HG02678 (cell line): ENCODE data around the gene LRCH1.

ENCODE experiments used
- ATAC-seq: cut with Tn5 transposase; IDR thresholded peaks from one replicate; pipeline ENCODE4 v1.9.1; 2021; ENCODE audit warnings: mild to moderate bottlenecking, moderate library complexity; ENCODE audit not compliant: unreplicated experiment

LRCH1 gene

DNA sequence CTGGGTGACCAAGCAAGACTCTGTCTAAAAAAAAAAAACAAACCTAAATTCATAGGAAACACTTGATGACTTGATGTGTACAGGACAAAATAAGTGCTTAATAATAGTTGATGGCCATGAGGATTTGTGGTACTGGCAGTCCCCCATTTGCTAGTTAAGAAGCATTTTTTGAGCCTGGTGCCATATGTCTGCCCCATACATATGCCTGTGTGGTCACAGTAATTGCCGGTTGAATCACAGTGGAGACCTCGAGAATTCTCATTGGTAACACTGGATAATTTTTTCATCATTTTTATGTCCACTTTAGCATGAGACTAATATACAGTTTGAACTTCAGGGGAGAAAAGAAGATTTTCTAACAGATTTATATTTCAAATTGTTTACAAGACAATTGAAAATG lies 79.2 kb downstream of the LRCH1 start:
- no peak for ATAC-seq

DNA sequence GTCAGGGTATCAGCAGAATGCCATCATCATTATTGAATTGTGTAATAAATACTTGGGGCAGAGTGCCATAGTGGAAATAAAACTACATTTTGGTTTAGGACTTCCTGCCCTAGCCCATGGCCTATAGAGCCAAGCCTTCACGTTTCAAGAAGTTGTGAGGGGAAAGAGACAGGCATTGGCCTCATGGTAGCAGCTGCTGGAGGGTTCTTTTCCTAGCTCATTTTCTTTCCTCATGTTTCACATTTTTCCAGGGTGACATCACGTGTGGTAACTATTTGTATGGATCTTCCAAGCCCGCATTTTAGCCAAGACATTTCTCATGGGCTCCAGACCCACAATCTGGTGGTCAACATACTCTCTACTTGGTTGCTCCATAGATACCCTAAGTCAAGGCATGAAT lies 80.4 kb downstream of the LRCH1 start:
- no peak for ATAC-seq

DNA sequence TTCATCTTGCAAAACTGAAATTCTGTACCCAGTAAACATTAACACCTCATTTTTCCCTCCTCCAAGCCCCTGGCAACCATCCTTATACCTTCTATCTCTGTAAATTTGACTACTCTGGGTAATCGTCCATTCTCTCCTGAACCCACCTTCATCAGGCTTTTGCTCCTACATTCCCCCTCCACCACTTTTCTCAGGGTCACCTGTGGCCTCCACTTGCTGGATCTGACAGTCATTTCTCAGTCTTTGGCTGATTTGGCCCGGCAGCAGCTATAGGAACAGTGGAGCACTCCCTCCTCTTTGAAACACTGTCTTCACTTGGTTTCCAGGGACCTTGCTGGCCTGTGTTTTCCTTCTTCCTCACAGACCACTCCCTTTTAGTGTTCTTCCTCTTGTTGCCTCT lies 83.5 kb downstream of the LRCH1 start:
- ATAC-seq = no peak

DNA sequence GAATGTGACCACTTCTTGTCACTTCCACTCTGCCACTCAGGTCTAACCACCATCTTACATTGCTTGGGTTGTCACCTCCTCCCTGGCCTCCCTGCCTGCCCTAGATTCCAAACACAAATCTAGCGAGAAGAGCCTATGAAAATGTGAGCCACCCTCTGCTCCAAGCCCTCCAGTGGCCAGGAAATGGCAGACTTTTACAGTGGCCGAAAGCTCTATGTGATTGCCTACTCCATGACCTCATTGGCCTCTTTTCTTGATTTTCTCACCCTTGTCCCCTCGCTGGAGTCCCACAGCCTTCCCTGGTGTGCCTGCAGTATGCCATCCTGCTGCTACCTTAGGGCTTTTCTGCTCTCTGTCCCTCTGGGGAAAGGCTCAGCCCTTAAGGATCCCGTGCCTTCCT lies 84.2 kb downstream of the LRCH1 start:
- no peak for ATAC-seq

DNA sequence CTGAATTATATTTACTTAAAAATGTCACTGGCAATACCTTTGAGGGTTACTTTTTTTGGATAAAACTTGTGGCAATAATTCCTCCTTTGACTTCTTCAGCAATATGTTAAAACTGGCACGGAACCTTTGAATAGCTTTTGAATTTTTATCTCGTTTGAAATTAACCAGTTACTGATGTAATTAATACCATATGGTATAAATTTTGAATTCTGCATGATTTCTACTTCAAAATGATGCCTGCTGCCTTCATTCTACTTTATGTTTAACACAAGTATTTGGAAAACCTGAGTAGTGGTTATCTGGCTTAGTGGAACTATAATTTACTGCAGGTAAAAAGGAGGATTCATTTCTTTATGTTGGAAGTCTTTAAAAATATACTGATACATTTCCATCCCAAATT lies 85.3 kb downstream of the LRCH1 start:
- no peak for ATAC-seq

- peak; percentile 89 for ATAC-seq
Measured at GRCh38 chr13:46639033-46639981, 86.3 kb downstream of the LRCH1 start.

DNA sequence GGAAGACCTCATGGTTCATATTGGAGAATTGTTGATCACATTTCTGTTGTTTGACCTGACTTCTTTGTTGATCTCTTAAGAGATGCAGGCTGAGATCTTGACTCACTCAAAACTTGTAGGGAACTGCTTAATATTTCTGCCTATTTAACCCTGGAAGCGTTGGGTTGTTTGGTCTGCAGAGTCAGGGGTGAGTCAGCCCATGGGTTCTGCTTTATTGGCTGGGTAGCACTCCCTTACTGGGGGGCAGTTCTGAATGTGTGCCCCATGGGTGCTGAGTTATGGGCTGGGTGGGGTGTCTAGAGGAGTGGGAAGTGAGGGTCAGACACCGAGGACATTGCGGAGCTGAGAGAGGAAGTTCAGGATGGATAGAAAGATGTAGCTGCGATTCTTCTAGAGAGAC lies 87.9 kb downstream of the LRCH1 start:
- ATAC-seq = no peak

- ATAC-seq = no peak
Measured at GRCh38 chr13:46641274-46642081, 88.5 kb downstream of the LRCH1 start.

DNA sequence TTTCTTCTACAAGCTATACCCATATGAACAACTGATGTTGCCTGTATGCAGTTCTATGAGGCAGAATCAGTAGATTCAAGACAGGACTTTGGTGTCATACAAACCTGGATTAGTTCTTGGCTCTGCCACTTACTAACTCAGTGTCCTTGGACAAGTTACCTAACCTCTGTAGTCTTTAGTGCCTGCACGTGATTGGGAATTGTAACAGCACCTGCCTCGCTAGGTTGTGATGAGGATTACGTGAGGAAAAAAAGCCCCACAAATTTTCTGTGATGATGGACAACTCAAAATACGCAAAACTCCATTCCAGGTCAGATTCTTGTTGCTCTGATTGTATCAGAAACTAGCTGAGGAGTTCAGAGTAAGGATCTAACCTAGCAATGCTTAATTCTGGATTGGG lies 89.3 kb downstream of the LRCH1 start:
- ATAC-seq = no peak

GRCh38 chr13:46643165-46643777 lies 90.3 kb downstream of the LRCH1 start:
- ATAC-seq = no peak

- ATAC-seq = no peak
Measured at GRCh38 chr13:46644816-46645215, 91.8 kb downstream of the LRCH1 start.

DNA sequence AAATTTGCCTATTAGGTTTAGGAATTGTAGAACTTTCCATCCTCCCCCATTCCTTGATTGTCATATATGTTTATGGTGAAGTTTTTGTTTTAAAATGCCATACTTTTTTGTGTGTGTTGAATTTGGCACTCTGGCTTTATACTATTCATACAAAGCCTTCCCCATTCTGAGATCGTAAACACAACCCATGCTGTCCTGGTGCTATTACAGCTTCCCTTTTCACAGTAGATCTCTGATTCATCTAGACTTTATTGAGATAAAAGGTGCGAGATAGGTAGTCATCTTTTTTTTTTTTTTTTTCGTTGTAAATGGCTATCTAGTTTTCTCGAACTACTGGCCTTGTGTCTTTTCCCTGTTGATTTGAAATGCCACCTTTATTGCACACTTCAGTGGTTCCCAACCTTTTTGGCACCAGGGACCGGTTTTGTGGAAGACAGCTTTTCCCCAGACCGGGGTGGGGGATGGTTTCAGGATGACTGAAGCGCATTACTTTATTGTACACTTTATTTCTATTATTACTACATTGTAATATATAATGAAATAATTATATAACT lies 94.6 kb downstream of the LRCH1 start:
- ATAC-seq = no peak

- ATAC-seq = peak; percentile 88
Measured at GRCh38 chr13:46648166-46648607, 95.2 kb downstream of the LRCH1 start.

DNA sequence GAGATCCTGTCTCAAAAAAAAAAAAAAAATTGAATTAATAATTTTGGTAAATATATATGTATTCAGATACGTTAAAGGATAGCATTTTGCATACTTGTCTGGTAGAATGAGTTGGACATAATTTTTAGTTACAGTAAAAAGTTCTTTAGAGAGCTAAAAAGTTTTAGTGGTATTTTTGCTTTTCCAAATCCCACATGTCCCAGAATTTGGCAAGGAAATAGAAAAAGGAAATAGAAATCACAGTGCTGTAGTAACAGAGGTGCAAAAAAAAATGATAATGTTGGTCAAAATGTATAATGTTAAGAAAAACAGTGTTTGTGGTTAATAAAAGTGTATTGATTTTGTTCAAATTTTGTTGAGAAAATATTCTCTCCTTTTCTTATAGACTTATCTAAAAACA lies 96.8 kb downstream of the LRCH1 start:
- no peak for ATAC-seq

GRCh38 chr13:46654951-46655350 lies 102.0 kb downstream of the LRCH1 start:
- no peak for ATAC-seq

DNA sequence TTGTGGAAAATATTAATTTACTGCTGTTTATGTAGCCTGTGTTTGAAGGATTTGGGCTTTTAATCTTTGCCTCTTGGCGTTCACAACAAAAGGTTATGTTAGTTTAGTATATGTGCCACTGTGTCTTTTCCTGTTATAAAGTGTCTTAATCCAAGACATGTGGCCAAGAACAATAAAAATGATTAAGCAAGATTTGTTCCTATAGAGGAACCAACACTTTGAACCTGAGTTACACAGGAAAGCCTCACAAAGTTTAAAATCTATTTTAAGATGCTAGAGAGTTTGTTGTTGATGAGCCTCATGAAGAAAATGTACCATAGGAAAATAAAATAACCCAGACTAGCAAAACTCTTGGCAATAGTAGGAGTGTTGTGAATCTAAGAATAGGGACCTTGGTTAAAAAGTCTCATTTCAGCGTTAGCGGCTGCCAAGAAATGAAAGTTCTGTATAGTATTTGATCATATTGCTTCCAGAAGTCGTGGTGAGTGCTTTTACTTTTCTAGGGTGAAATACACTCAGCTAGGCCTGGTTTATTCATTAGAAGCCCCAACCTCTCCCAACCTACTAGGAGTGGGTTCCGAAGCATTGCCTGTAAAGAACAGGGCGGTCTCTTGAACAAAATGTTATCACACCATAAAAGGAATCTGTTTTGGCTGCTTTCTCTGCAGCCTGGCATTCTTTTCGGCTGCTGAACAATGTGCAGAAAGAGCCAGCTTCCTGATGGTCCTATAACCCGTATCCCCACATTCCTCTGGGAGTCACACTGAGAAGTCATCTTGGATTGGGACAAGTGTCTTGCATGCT lies 102.6 kb downstream of the LRCH1 start:
- ATAC-seq = no peak

GRCh38 chr13:46656786-46657185 lies 103.8 kb downstream of the LRCH1 start:
- peak; percentile 89 for ATAC-seq

DNA sequence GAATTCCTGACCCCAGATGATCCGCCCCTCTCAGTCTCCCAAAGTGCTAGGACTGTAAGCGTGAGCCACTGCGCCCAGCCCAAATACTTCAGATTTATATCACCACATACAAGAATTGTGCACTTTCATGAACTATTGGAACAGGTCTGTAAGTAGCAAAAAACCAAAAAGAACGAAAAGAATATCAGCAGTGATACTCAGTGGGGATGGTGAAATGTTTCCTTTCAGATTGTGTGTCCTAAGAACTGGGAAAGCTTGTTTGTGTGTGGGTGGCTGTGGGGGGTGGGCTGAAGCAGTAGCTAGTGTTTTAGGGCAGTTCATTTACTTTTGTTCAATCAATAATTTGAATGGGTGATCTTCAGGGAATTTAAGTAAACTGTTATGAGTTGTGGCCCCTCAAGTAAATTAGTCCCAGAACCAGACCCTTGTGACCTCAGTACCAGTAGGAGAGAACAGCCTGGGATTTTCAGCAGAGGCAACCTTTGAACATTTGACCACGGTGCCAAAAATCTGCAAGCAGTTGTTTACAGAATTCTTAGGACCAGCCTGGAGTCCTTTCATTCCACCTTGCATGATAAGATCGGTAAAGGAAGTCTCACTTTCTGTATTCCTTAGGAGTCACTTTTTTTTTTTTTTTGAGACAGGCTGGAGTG lies 106.6 kb downstream of the LRCH1 start:
- ATAC-seq = no peak

GRCh38 chr13:46660416-46660815 lies 107.4 kb downstream of the LRCH1 start:
- ATAC-seq = no peak

DNA sequence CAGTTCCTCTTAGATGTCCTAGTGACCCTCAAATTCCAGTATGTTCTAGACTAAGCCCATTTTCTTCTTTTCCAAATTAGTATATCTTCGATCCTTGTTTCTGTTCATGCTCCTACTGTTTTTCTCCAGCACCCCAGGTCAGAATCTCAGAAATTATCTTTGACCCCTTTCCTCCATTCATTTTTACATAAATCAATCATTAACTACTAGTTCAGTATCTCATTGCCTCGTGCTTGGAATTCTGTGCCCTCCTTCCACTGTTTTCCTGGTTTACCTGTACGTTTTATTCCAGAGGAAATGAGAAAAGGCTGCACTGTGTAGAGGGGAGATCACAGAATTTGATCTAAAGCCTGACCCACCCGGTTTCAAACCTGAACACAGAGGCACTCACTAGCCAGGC lies 107.9 kb downstream of the LRCH1 start:
- ATAC-seq = no peak
